ENCODE results near the gene DNAJB5.

DNA sequence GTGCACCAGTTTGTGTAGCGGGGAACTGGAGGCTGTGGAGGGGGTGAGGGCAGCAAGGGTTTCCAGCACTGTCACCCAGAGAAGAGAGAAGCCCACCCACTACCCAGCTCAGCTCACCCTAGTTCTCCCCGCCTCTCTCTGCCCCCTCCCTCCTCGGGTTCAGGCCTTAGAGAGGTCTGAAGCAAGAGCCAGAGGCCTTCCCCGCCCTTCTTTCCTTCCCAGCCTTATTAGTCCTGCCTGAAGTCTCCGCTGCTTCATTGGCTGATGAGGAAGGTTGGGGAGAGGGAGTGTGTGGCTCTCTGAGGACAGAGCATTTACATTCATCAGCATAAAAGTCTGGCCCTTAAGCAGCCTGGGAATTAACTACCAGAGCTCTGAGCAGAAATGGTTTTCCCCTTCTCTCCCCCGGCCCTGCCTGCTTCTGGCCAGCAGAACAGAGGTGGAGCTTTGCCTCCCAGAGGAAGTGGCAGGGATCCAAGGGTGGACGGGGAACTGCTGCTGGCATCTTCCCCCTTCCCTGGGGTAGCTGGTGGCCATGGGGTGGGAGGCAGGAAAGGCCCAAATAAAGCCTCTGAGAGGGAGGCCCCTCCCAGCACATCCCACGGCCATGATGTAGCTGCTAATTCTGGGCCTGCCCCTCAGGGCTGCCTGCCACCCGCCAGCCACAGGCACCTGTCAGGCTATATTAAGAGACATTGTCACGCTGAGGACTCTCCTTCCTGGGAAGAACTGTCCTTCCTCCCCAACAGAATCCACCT is 4.1 kb downstream of the DNAJB5 start:
- TF ChIP-seq, protein P1, sequence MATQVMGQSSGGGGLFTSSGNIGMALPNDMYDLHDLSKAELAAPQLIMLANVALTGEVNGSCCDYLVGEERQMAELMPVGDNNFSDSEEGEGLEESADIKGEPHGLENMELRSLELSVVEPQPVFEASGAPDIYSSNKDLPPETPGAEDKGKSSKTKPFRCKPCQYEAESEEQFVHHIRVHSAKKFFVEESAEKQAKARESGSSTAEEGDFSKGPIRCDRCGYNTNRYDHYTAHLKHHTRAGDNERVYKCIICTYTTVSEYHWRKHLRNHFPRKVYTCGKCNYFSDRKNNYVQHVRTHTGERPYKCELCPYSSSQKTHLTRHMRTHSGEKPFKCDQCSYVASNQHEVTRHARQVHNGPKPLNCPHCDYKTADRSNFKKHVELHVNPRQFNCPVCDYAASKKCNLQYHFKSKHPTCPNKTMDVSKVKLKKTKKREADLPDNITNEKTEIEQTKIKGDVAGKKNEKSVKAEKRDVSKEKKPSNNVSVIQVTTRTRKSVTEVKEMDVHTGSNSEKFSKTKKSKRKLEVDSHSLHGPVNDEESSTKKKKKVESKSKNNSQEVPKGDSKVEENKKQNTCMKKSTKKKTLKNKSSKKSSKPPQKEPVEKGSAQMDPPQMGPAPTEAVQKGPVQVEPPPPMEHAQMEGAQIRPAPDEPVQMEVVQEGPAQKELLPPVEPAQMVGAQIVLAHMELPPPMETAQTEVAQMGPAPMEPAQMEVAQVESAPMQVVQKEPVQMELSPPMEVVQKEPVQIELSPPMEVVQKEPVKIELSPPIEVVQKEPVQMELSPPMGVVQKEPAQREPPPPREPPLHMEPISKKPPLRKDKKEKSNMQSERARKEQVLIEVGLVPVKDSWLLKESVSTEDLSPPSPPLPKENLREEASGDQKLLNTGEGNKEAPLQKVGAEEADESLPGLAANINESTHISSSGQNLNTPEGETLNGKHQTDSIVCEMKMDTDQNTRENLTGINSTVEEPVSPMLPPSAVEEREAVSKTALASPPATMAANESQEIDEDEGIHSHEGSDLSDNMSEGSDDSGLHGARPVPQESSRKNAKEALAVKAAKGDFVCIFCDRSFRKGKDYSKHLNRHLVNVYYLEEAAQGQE (IDR thresholded peaks at IDR 0.05; ENCODE audit: borderline replicate concordance): no peak
- TF ChIP-seq, protein P1 (CRISPR knock-in tag; IDR thresholded peaks at IDR 0.05; ENCODE audit: low read depth): no peak
- TF ChIP-seq SIN3A (IDR thresholded peaks at IDR 0.05; ENCODE audit: borderline replicate concordance in 2 of 2, control insufficient read depth in 1 of 2, low read depth in 2 of 2, low read length in 2 of 2) (no peak), ARHGAP35 (IDR thresholded peaks at IDR 0.05; ENCODE audit: partially characterized antibody) (no peak), GABPA (tag; conservative IDR thresholded peaks at IDR 0.05; ENCODE audit: low read depth) (no peak), KAT7 (CRISPR knock-in tag; IDR thresholded peaks at IDR 0.05; ENCODE audit: borderline replicate concordance) (no peak), RAD21 (CRISPR knock-in tag; conservative IDR thresholded peaks at IDR 0.05 in 1 of 2, IDR thresholded peaks at IDR 0.05 in 1 of 2) (no peak), FOXA1 (IDR thresholded peaks at IDR 0.05; ENCODE audit: borderline replicate concordance) (no peak), TRIM28 (IDR thresholded peaks at IDR 0.05) (no peak), TGIF2 (CRISPR knock-in tag; IDR thresholded peaks at IDR 0.05) (no peak), ZNF507 (tag; conservative IDR thresholded peaks at IDR 0.05) (no peak)
- TF ChIP-seq, protein P2, sequence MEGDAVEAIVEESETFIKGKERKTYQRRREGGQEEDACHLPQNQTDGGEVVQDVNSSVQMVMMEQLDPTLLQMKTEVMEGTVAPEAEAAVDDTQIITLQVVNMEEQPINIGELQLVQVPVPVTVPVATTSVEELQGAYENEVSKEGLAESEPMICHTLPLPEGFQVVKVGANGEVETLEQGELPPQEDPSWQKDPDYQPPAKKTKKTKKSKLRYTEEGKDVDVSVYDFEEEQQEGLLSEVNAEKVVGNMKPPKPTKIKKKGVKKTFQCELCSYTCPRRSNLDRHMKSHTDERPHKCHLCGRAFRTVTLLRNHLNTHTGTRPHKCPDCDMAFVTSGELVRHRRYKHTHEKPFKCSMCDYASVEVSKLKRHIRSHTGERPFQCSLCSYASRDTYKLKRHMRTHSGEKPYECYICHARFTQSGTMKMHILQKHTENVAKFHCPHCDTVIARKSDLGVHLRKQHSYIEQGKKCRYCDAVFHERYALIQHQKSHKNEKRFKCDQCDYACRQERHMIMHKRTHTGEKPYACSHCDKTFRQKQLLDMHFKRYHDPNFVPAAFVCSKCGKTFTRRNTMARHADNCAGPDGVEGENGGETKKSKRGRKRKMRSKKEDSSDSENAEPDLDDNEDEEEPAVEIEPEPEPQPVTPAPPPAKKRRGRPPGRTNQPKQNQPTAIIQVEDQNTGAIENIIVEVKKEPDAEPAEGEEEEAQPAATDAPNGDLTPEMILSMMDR (IDR thresholded peaks at IDR 0.05 in 2 of 3, conservative IDR thresholded peaks at IDR 0.05 in 1 of 3; ENCODE audit: insufficient read depth in 2 of 3, low read depth in 1 of 3, low read length in 3 of 3): no peak
